ENCODE data around the gene ZNF850. TPM values are rescaled to one million over a fixed set of nuclear protein-coding genes. Genes with fewer than 3 reads are reported as not detected.

ZNF850 gene
- total and polyA plus RNA-seq, 2 of the 13 experiments (the other 11 are each of a cell fraction or from before 2014, with no cell fraction given), result 0.78 to 6.6 TPM

GRCh38 chr19:36821758-36822157 lies 49.2 kb upstream of the ZNF850 start (continued):
- TF ChIP-seq, protein P1, sequence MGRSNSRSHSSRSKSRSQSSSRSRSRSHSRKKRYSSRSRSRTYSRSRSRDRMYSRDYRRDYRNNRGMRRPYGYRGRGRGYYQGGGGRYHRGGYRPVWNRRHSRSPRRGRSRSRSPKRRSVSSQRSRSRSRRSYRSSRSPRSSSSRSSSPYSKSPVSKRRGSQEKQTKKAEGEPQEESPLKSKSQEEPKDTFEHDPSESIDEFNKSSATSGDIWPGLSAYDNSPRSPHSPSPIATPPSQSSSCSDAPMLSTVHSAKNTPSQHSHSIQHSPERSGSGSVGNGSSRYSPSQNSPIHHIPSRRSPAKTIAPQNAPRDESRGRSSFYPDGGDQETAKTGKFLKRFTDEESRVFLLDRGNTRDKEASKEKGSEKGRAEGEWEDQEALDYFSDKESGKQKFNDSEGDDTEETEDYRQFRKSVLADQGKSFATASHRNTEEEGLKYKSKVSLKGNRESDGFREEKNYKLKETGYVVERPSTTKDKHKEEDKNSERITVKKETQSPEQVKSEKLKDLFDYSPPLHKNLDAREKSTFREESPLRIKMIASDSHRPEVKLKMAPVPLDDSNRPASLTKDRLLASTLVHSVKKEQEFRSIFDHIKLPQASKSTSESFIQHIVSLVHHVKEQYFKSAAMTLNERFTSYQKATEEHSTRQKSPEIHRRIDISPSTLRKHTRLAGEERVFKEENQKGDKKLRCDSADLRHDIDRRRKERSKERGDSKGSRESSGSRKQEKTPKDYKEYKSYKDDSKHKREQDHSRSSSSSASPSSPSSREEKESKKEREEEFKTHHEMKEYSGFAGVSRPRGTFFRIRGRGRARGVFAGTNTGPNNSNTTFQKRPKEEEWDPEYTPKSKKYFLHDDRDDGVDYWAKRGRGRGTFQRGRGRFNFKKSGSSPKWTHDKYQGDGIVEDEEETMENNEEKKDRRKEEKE (IDR thresholded peaks at IDR 0.05), result no peak
- no peak for TF ChIP-seq BRCA1 (CRISPR knock-in tag; IDR thresholded peaks at IDR 0.05)
- TF ChIP-seq ZNF747 (CRISPR knock-in tag; IDR thresholded peaks at IDR 0.05; ENCODE audit: borderline replicate concordance), result no peak
- no peak for TF ChIP-seq IKZF4 (CRISPR knock-in tag; IDR thresholded peaks at IDR 0.05; ENCODE audit: borderline replicate concordance, low read depth, not compliant biosample characterization)
- TF ChIP-seq ZBTB3 (CRISPR knock-in tag; IDR thresholded peaks at IDR 0.05; ENCODE audit: borderline replicate concordance, low read depth), result no peak
- no peak for TF ChIP-seq ZKSCAN1 (IDR thresholded peaks at IDR 0.05; ENCODE audit: low read length)

GRCh38 chr19:36819130-36819630 lies 46.6 kb upstream of the ZNF850 start:
- in situ Hi-C loops (cut with HindIII; ENCODE audit: extremely low pct_ligation_motif_present, low pct_unique_long_range_greater_than_20kb) (no loop called here), intact Hi-C loops (cut with micrococcal nuclease; ENCODE audit: unreplicated experiment) (no loop called here)
- no peak for ATAC-seq
- Histone ChIP-seq H4K20me1 (ENCODE audit: insufficient read depth, low read length) (no peaks in the 10 kb centered on the region), H3K9ac (ENCODE audit: insufficient read depth, low read depth, low read length) (no peak overlapping the region), H3K27ac (ENCODE audit: extremely low read length, insufficient read depth, low read length) (no peak overlapping the region), H2AFZ (ENCODE audit: low read length) (no peak overlapping the region), H3K36me3 (replicated peaks in 1 of 2; ENCODE audit: control insufficient read depth in 1 of 2, insufficient read depth in 2 of 2, low read length in 2 of 2) (peaks cover 9 to 20% of the 10 kb centered on the region in 2 experiments), H3K79me2 (ENCODE audit: insufficient read depth, low read length) (no peaks in the 10 kb centered on the region), H3K9me3 (ENCODE audit: low read length) (peaks cover 95% of the 10 kb centered on the region), H3K27me3 (ENCODE audit: control insufficient read depth in 1 of 2, insufficient read depth in 2 of 2, low read length in 2 of 2) (no peaks in the 10 kb centered on the region), H3K4me1 (ENCODE audit: insufficient read depth, low read length) (no peaks in the 10 kb centered on the region), H3K4me3 (replicated peaks in 1 of 3; ENCODE audit: insufficient read depth in 1 of 3, low read depth in 2 of 3, low read length in 3 of 3) (no peak overlapping the region), H3K4me2 (ENCODE audit: low read depth, low read length) (no peak overlapping the region)
- 95% methylated on average over 7 of the region's 7 CpGs for WGBS (ENCODE audit: low lambda C conversion rate)
- POLR2A ChIA-PET, result no interaction called here
- TF ChIP-seq ZNF274 (CRISPR knock-in tag; IDR thresholded peaks at IDR 0.05) (peak; percentile 99; the same call in 1 of the 2 replicates), ZNF160 (CRISPR knock-in tag; IDR thresholded peaks at IDR 0.05) (no peak), SMAD9 (CRISPR knock-in tag; IDR thresholded peaks at IDR 0.05) (no peak), ZNF280D (CRISPR knock-in tag; IDR thresholded peaks at IDR 0.05) (peak; percentile 52; the same call in 1 of the 2 replicates)
- BruUV-seq (replicated peaks), result no TSS peak
- DNase-seq (ENCODE audit: low spot score), result no peak
- CTCF ChIA-PET (ENCODE audit: low intra/inter-chr PET ratio, low total read pairs), result no interaction called here
- FAIRE-seq, result no peak
